GM13977 (cell line): ENCODE results near the gene DNAJC5.

Experiments
- DNase-seq: peaks from one replicate; pipeline ENCODE4 v3.0.0; 2012; ENCODE audit warnings: low spot score
- in situ Hi-C: fragments of 300-500 bp; cut with MboI; formaldehyde crosslinking; loops from one replicate; pipeline ENCODE4 v1.12.0; 2022; ENCODE audit warnings: low sequenced_read_pairs, low pct_unique_long_range_greater_than_20kb, mixed read lengths, inconsistent platforms; ENCODE audit not compliant: unreplicated experiment
- TF ChIP-seq, protein P1 (sequence below): IDR thresholded peaks from 2 replicates; pipeline ENCODE4 v1.5.1; 2012; ENCODE audit warnings: mild to moderate bottlenecking, control low read depth; ENCODE audit not compliant: insufficient read depth; ENCODE audit errors: extremely low read depth, missing control alignments

The DNAJC5 gene

GRCh38 chr20:63891061-63892002 lies 3.6 kb upstream of the DNAJC5 start:
- in situ Hi-C loops = no loop called here
- no peak for DNase-seq
- TF ChIP-seq, protein P1, sequence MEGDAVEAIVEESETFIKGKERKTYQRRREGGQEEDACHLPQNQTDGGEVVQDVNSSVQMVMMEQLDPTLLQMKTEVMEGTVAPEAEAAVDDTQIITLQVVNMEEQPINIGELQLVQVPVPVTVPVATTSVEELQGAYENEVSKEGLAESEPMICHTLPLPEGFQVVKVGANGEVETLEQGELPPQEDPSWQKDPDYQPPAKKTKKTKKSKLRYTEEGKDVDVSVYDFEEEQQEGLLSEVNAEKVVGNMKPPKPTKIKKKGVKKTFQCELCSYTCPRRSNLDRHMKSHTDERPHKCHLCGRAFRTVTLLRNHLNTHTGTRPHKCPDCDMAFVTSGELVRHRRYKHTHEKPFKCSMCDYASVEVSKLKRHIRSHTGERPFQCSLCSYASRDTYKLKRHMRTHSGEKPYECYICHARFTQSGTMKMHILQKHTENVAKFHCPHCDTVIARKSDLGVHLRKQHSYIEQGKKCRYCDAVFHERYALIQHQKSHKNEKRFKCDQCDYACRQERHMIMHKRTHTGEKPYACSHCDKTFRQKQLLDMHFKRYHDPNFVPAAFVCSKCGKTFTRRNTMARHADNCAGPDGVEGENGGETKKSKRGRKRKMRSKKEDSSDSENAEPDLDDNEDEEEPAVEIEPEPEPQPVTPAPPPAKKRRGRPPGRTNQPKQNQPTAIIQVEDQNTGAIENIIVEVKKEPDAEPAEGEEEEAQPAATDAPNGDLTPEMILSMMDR = no peak

DNA sequence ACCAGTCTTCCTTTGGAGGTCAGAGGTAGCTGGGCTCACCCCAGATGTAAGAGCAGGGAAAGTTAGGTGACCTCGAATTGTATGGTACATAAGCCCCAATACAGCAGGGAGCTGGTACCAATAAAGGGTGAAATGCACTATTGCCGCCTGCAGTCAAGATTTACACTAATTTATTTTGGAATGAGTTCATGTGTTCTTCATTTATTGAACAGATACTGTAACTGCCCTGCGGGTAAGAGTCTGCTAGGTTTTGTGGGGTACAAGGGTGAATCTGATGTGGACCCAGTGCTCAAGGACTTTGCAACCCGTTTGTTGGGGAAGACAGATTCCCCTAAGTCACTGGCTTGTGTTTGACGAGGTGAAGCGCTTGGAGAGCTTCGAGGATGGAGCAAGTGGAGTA lies 2.5 kb upstream of the DNAJC5 start:
- TF ChIP-seq, protein P1 = no peak
- in situ Hi-C loops = no loop called here
- no peak for DNase-seq

- TF ChIP-seq, protein P1 = no peak
- no peak for DNase-seq
- in situ Hi-C loops = no loop called here
These were observed 948 bp upstream of the DNAJC5 start for GRCh38 chr20:63893999-63894357.

DNA sequence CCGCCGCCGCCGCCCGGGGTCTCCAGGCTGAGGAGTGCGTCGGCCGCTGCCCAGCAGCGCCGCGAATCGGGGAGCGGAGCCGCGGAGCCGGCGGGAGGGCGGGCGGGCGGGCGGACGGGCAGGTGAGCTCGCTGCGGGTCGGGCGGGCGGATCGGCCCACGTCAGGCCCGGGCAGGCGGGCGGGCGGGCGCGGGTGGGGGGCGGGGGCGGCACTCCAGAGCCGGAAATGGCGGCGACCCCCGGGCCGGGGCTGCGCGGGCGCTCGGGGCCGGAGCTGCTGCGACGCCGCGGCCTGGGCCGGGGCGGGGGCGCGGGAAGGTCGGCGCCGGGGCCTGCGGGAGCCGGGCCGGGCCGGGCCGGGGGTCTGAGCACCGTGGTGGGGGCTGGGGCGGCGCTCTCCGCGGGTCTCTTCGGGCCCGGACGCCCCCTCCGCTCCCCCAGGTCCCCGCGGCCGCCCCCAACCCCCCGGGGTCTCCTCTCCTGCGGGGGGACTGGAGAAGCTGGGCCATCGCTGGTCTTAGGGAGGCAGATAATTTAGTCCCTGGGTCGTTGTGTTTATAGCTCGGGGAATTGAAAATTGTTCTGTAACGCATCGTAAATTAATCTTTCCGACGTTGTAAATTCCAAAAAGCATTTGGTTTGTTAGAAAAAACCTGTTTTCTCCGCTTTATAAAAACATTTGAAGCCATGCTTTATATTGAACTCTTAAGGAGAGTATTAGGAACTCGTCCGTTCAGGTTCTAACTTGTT lies 451 bp downstream of the DNAJC5 start:
- no peak for DNase-seq
- in situ Hi-C loops = no loop called here

DNA sequence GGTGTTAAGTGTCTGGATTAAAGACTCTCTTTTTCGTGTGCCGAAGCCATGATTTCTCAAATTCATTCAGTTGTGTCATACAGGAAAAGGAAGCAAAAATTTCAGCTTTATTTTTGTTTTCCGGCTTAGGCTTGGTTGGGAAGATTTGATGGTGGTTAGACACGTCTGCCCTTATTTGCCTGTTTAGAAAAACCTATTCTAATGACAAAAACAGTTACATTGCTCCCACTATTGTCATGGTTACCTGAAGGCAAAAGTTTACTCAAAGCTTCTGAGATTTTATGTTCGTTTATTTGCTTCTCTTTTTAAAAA lies 982 bp downstream of the DNAJC5 start:
- in situ Hi-C loops = no loop called here
- TF ChIP-seq, protein P1 = no peak

More for the DNA sequence above, 451 bp downstream of the DNAJC5 start:
- TF ChIP-seq, protein P1 = no peak

DNA sequence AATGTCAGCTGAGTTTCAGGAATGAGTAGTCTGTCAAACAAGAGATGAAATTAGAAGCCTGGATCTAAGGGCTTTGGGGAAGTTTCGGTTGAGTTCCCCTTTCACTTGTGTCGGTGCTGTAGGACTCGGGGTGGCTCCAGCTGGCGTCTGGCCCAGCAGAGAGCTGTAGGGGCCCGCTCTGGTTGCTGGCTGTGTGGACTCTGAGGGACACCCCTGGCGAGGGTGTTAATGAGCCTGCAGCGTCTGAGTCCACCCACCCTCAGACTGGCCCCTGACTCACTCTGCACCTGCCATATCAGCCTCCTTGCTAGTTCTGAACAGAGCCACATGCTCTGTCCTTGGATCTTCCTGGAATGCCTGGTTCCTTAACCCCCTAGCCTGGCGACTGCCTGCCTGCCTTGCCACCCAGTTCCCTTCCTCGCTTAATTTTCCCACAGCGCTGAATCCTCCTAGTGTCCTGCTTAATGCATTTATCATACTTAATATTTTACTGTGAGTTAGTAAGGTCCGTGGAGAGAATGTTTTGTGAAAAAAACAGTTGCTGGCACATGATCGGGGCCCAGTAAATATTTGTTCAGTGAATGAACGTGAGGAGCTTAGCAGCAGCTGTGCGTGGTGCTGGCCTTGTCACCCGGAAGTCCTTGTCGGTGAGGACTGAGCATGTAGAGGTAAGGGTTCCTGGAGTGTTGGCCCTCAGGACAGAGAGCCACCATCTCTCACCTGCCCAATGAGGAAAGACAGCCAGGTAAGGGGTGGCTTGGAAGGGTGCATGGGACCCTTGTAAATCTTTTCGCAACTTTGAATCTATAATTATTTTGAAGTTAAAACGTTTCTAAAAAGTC lies 1.6 kb downstream of the DNAJC5 start:
- DNase-seq = peak; percentile 79
- in situ Hi-C loops = no loop called here
- TF ChIP-seq, protein P1 = no peak

More for the DNA sequence above, 982 bp downstream of the DNAJC5 start:
- DNase-seq = no peak
